HL-60 (cell line): ENCODE measurements around the gene PES1.

Experiments
- CTCF ChIP-seq: IDR thresholded peaks from one replicate; pipeline ENCODE4 v1.5.1; 2011; ENCODE audit warnings: low read length, control low read depth, inconsistent platforms; ENCODE audit not compliant: insufficient read depth
- REST ChIP-seq: IDR thresholded peaks from 2 replicates; pipeline ENCODE4 v1.6.1; 2012; ENCODE audit warnings: low read depth; ENCODE audit not compliant: insufficient replicate concordance

- TF ChIP-seq CTCF (no peak), REST (no peak)
Observed at GRCh38 chr22:30553971-30554370, 37.7 kb downstream of the PES1 start.
